Measurements from ENCODE around the gene MOCS3.

- TF ChIP-seq TAF1 (IDR thresholded peaks at IDR 0.05; ENCODE audit: borderline replicate concordance, insufficient read depth, low read length), result no peak
- no peak for TF ChIP-seq POLR2AphosphoS5 (IDR thresholded peaks at IDR 0.05; ENCODE audit: low read depth, low read length)
- no peak for TF ChIP-seq SIN3A (IDR thresholded peaks at IDR 0.05; ENCODE audit: borderline replicate concordance, insufficient read depth, low read length)
- TF ChIP-seq, protein P1, sequence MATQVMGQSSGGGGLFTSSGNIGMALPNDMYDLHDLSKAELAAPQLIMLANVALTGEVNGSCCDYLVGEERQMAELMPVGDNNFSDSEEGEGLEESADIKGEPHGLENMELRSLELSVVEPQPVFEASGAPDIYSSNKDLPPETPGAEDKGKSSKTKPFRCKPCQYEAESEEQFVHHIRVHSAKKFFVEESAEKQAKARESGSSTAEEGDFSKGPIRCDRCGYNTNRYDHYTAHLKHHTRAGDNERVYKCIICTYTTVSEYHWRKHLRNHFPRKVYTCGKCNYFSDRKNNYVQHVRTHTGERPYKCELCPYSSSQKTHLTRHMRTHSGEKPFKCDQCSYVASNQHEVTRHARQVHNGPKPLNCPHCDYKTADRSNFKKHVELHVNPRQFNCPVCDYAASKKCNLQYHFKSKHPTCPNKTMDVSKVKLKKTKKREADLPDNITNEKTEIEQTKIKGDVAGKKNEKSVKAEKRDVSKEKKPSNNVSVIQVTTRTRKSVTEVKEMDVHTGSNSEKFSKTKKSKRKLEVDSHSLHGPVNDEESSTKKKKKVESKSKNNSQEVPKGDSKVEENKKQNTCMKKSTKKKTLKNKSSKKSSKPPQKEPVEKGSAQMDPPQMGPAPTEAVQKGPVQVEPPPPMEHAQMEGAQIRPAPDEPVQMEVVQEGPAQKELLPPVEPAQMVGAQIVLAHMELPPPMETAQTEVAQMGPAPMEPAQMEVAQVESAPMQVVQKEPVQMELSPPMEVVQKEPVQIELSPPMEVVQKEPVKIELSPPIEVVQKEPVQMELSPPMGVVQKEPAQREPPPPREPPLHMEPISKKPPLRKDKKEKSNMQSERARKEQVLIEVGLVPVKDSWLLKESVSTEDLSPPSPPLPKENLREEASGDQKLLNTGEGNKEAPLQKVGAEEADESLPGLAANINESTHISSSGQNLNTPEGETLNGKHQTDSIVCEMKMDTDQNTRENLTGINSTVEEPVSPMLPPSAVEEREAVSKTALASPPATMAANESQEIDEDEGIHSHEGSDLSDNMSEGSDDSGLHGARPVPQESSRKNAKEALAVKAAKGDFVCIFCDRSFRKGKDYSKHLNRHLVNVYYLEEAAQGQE (IDR thresholded peaks at IDR 0.05; ENCODE audit: insufficient read depth in 1 of 2, low read depth in 2 of 2, low read length in 2 of 2), result no peak
- TF ChIP-seq FOXP2 (optimal IDR thresholded peaks at IDR 0.05; ENCODE audit: borderline replicate concordance, extremely low read depth, extremely low read length, insufficient read depth), result no peak
Observed at GRCh38 chr20:50932016-50932485, 26.6 kb upstream of the MOCS3 start.

Data from PFSK-1 (cell line).